ENCODE data around the gene ACP3. TPM values are rescaled to one million over a fixed set of nuclear protein-coding genes. Genes with fewer than 3 reads are reported as not detected.

Gene ACP3
- polyA plus RNA-seq, 1 experiment, result 0.37 TPM

DNA sequence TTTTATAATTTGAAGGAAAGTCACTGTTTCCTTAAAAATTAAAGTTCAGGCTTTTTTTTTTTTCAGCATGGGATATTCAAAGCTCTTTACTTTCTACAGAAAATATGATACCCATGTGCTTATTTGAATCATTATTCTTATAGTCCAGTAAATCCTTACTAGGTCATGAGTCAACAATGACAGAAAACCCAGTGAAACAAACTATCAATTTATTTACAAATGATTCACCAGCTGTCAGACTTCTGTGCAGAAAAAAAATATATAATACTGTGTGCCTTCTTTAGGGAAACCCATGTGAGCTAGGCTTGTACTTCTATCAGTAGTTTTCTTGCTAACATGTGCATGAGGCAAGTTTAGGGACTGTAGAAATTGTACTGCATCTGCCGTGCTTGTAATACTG lies 1.2 kb downstream of the ACP3 start:
- POLR2A ChIA-PET, result no interaction called here
- DNase-seq (ENCODE audit: low read depth), result no peak
- Histone ChIP-seq H3K27me3 (ENCODE audit: control insufficient read depth, insufficient read depth, low read length) (no peaks in the 10 kb centered on the region), H3K36me3 (ENCODE audit: control insufficient read depth, insufficient read depth, low read length) (no peaks in the 10 kb centered on the region), H3K4me3 (ENCODE audit: low read depth, low read length) (no peak overlapping the region)
- CTCF ChIA-PET, result interaction anchor here (0.7 to 1.2 kb wide), 2 partner anchors 31 to 46 kb away, joined by 3 read pairs; no protein-coding TSS in a partner anchor
- TF ChIP-seq CTCF (IDR thresholded peaks at IDR 0.05; ENCODE audit: insufficient read depth, low read depth, low read length), result no peak

- CTCF ChIA-PET, result interaction anchor here (0.7 to 1.3 kb wide), 4 partner anchors 9 to 65 kb away, joined by 3 to 4 read pairs (median 3); no protein-coding TSS in a partner anchor
- POLR2A ChIA-PET, result no interaction called here
Measured at GRCh38 chr3:132321304-132321703, 4.1 kb downstream of the ACP3 start.

DNA sequence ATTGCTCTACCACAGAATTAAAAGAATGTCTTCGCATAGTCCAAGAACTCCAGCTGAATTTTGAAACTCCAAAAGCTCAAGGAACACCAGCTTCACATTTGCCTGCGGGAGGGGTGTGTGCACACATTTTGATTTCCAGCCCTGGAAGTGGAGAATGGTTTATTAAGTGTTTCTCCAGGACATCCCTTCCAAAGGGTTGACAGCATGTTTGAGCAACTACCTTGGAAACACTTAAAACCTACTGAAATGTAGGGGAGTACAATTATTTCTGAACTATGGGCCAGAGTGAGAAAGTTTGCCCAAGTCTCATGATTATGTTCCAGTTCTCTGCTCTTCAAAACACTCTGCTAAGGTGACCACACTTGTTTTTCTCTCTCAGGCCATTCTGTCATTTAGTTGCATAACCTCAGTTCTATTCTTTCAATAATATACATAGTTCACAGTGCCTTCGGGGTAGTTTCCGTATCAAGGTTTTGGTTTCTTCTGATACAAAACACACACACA lies 7.9 kb downstream of the ACP3 start:
- H3K27me3 ChIP-seq (ENCODE audit: control insufficient read depth, insufficient read depth, low read length), result no peaks in the 10 kb centered on the region
- POLR2A ChIA-PET, result no interaction called here
- no peak for DNase-seq (ENCODE audit: low read depth)
- H3K36me3 ChIP-seq (ENCODE audit: control insufficient read depth, insufficient read depth, low read length), result no peaks in the 10 kb centered on the region
- no peak for TF ChIP-seq CTCF (IDR thresholded peaks at IDR 0.05; ENCODE audit: insufficient read depth, low read depth, low read length)
- CTCF ChIA-PET, result no interaction called here
- H3K4me3 ChIP-seq (ENCODE audit: low read depth, low read length), result no peak overlapping the region

More at GRCh38 chr3:132321304-132321703, 4.1 kb downstream of the ACP3 start:
- no peak for DNase-seq (ENCODE audit: low read depth)
- H3K4me3 ChIP-seq (ENCODE audit: low read depth, low read length), result no peak overlapping the region
- no peaks in the 10 kb centered on the region for H3K36me3 ChIP-seq (ENCODE audit: control insufficient read depth, insufficient read depth, low read length)
- H3K27me3 ChIP-seq (ENCODE audit: control insufficient read depth, insufficient read depth, low read length), result no peaks in the 10 kb centered on the region
- TF ChIP-seq CTCF (IDR thresholded peaks at IDR 0.05; ENCODE audit: insufficient read depth, low read depth, low read length), result no peak

DNA sequence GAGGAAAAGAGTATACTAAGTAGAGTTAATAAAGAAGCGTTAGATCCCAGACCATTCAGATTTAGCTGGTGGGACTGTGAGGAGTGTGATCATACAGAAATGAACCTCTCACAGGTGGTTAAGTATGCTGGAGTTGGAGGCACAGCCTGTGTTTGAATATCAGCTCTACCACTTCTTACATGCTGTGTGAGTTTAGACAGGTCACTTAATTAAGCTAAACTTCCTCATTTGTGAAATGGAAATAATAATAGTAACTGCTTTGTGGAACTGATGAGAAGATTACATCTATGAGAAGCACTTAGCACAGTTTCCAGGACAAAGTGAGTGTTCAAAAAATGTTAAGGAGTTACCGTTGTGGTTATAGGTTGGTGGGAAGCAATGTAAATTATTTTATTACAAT lies 8.4 kb downstream of the ACP3 start:
- no peaks in the 10 kb centered on the region for H3K36me3 ChIP-seq (ENCODE audit: control insufficient read depth, insufficient read depth, low read length)
- no peak overlapping the region for H3K4me3 ChIP-seq (ENCODE audit: low read depth, low read length)
- TF ChIP-seq CTCF (IDR thresholded peaks at IDR 0.05; ENCODE audit: insufficient read depth, low read depth, low read length), result no peak
- ChIA-PET POLR2A (no interaction called here), CTCF (no interaction called here)
- no peak for DNase-seq (ENCODE audit: low read depth)
- H3K27me3 ChIP-seq (ENCODE audit: control insufficient read depth, insufficient read depth, low read length), result no peaks in the 10 kb centered on the region

- ChIA-PET CTCF (interaction anchor here (0.9 to 1.6 kb wide), 2 partner anchors 15 to 57 kb away, joined by 4 read pairs; no protein-coding TSS in a partner anchor), POLR2A (no interaction called here)
- Histone ChIP-seq H3K4me3 (ENCODE audit: low read depth, low read length) (no peak overlapping the region), H3K27me3 (ENCODE audit: control insufficient read depth, insufficient read depth, low read length) (no peaks in the 10 kb centered on the region), H3K36me3 (ENCODE audit: control insufficient read depth, insufficient read depth, low read length) (no peaks in the 10 kb centered on the region)
- TF ChIP-seq CTCF (IDR thresholded peaks at IDR 0.05; ENCODE audit: insufficient read depth, low read depth, low read length), result no peak
- DNase-seq (ENCODE audit: low read depth), result no peak
Measured at GRCh38 chr3:132326251-132326650, 9.0 kb downstream of the ACP3 start.

All from BJ (cell line).